Hepatocyte (in vitro differentiated cells): Measurements from ENCODE around the gene MRGPRE. TPM values are rescaled to one million over a fixed set of nuclear protein-coding genes. Genes with fewer than 3 reads are reported as not detected.

Experiments used
- DNase-seq: peaks from one replicate; pipeline ENCODE4 v3.0.0-alpha.2; 2016; ENCODE audit warnings: low spot score
- H2AFZ ChIP-seq: fragments of 200-600 bp; sonication (generic); 2 replicates; pipeline ENCODE4 v1.6.0; 2016; ENCODE audit warnings: antibody characterized with exemption, mild to moderate bottlenecking
- H3K27ac ChIP-seq: fragments of 200-600 bp; sonication (generic); 2 replicates; pipeline ENCODE4 v1.5.1; 2016; ENCODE audit warnings: mild to moderate bottlenecking
- H3K27me3 ChIP-seq: fragments of 200-600 bp; sonication (generic); 2 replicates; pipeline ENCODE4 v1.6.1; 2016
- H3K36me3 ChIP-seq: fragments of 200-600 bp; sonication (generic); replicated peaks from 2 replicates; pipeline ENCODE4 v1.5.1; 2016; ENCODE audit warnings: low read depth; ENCODE audit not compliant: insufficient read depth
- H3K4me1 ChIP-seq: fragments of 200-600 bp; sonication (generic); 2 replicates; pipeline ENCODE4 v1.5.1; 2016; ENCODE audit warnings: mild to moderate bottlenecking, moderate library complexity; ENCODE audit not compliant: insufficient read depth
- H3K4me2 ChIP-seq: fragments of 200-600 bp; sonication (generic); 2 replicates; pipeline ENCODE4 v1.6.0; 2016
- H3K4me3 ChIP-seq: fragments of 200-600 bp; sonication (generic); 2 replicates; pipeline ENCODE4 v1.5.1; 2016; ENCODE audit warnings: mild to moderate bottlenecking
- H3K79me2 ChIP-seq: fragments of 200-600 bp; sonication (generic); 2 replicates; pipeline ENCODE4 v1.6.0; 2017; ENCODE audit warnings: mild to moderate bottlenecking
- H3K9me2 ChIP-seq: fragments of 200-600 bp; sonication (generic); replicated peaks from 2 replicates; pipeline ENCODE4 v1.6.0; 2017; ENCODE audit warnings: mild to moderate bottlenecking; ENCODE audit not compliant: insufficient read depth
- H3K9me3 ChIP-seq: fragments of 200-600 bp; sonication (generic); 2 replicates; pipeline ENCODE4 v1.5.1; 2016; ENCODE audit warnings: low read depth, mild to moderate bottlenecking
- H4K20me1 ChIP-seq: fragments of 200-600 bp; sonication (generic); 2 replicates; pipeline ENCODE4 v1.6.0; 2016; ENCODE audit warnings: mild to moderate bottlenecking; ENCODE audit not compliant: insufficient read depth, poor library complexity, severe bottlenecking
- CTCF ChIP-seq: fragments of 200-600 bp; sonication (generic); IDR thresholded peaks from 2 replicates; pipeline ENCODE4 v1.5.1; 2016; ENCODE audit warnings: antibody characterized with exemption, mild to moderate bottlenecking; ENCODE audit not compliant: poor library complexity
- EZH2 ChIP-seq: fragments of 200-600 bp; sonication (generic); IDR thresholded peaks from 2 replicates; pipeline ENCODE4 v1.6.1; 2016; ENCODE audit warnings: antibody characterized with exemption, mild to moderate bottlenecking, borderline replicate concordance
- EZH2phosphoT487 ChIP-seq: fragments of 200-600 bp; sonication (generic); IDR thresholded peaks from one replicate; pipeline ENCODE4 v1.6.1; 2018; ENCODE audit warnings: antibody characterized with exemption, mild to moderate bottlenecking, low read depth, moderate library complexity; ENCODE audit not compliant: unreplicated experiment, severe bottlenecking
- WGBS: methylation state at CpG from one replicate; pipeline ENCODE4 v1.1.6; 2016; ENCODE audit warnings: low lambda C conversion rate; ENCODE audit errors: missing lambda C conversion rate; 5-methylcytosine and 5-hydroxymethylcytosine counted together
- polyA plus RNA-seq: library from polyadenylated mRNA; unstranded; fragments of >200 nt; fragmentation: Nextera tagmentation; extraction: Ambion mirVana; gene quantifications from 2 replicates; pipeline ENCODE4 v1.2.1, GENCODE V29; 2016
- total RNA-seq: library from RNA; depleted of rRNA; stranded (reverse); fragments of >200 nt; gene quantifications from 2 replicates; pipeline ENCODE4 v1.2.3, GENCODE V29; 2014

Gene MRGPRE
- total and polyA plus RNA-seq, 2 experiments from 2014 or later: not detected

DNA sequence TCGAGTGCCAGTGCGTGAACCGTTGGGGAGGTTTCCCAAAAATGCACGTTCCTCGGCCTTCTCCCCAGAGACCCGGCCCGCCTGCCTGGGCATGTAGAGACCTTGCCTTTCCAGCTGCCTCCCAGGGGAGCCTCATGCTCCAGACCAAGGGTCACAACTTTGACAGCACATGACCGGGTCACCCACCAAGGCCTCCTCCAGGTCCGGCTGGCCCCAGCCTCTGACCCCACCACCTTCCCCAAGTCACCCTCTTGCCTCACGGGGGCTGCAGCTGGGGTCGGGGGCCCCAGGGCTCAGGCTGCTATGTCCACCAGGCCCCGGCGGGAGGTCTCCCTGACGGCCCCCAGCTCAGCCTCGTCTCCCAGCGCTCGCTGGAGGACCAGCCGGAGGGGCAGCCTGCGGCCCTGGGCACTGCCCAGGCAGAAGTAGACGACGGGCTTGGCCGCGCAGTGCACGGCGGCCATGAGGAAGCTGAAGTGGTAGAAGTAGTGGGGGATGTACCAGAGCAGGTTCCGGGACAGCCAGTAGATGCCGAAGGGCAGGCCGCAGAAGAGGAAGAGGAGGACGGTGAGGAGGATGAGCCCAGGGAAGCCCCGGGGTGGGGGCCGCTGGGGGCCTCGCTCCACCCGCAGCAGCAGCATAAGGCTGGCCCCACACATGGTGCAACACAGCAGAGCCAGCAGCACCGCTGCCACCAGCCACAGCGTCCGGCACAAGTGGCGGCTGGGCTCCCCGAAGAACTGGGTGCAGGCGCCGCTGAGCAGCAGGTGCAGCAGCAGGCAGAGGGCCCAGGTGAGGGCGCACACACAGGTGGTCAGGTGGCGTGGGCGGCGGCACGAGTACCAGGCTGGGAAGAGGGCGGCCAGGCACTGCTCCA is 4.4 kb downstream of the MRGPRE start:
- Histone ChIP-seq H3K9me2 (no peaks in the 10 kb centered on the region), H3K27me3 (no peaks in the 10 kb centered on the region), H3K4me3 (no peak overlapping the region), H2AFZ (no peak overlapping the region), H3K27ac (no peak overlapping the region), H3K79me2 (no peaks in the 10 kb centered on the region), H4K20me1 (no peaks in the 10 kb centered on the region), H3K4me2 (no peak overlapping the region), H3K36me3 (no peaks in the 10 kb centered on the region), H3K4me1 (no peaks in the 10 kb centered on the region), H3K9me3 (no peaks in the 10 kb centered on the region)
- TF ChIP-seq CTCF (no peak), EZH2 (no peak)
- no peak for DNase-seq
- 90% methylated on average over 46 of the region's 46 CpGs for WGBS

DNA sequence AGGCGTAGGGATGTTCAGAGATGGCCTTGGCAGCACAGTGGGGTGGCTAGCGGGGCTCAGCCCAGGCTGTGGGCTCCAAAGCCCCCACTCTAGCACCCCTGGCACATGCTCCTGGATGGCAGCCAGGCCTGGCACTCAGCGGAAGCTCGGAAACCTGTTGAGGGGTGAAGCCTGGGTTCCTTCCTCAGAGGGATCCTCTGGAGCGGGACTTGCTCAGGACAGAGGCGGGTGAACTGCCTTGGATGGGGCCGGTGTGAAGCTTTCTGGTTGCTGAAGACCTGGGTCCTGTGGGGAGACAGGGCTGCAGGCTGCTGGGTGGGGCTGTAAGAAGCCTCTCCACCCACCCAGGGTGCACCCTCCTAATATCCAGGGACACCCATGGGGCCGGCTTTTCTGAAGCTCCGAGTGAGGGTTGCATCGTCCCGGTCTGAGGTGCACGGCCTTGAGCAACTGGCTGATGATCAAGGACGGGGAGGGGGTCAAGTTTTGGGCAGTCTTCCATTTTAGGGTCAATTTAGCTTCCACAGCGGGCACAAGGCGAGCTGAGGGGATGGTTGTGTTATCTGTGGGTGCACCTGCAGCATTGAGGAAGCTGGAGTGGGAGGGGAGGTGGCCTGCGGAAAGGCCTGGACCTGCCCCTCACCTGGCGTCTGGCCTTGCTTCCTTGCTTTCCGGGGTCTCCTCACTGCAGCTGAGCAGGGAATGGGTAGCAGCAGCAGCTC is 5.2 kb downstream of the MRGPRE start:
- Histone ChIP-seq H3K4me3 (no peak overlapping the region), H3K27ac (no peak overlapping the region), H3K36me3 (no peaks in the 10 kb centered on the region), H3K4me1 (no peaks in the 10 kb centered on the region), H4K20me1 (no peaks in the 10 kb centered on the region), H3K9me2 (no peaks in the 10 kb centered on the region), H3K79me2 (no peaks in the 10 kb centered on the region), H3K27me3 (no peaks in the 10 kb centered on the region), H3K4me2 (no peak overlapping the region), H3K9me3 (no peaks in the 10 kb centered on the region), H2AFZ (no peak overlapping the region)
- 96% methylated on average over 18 of the region's 18 CpGs for WGBS
- no peak for TF ChIP-seq EZH2
- no peak for DNase-seq

DNA sequence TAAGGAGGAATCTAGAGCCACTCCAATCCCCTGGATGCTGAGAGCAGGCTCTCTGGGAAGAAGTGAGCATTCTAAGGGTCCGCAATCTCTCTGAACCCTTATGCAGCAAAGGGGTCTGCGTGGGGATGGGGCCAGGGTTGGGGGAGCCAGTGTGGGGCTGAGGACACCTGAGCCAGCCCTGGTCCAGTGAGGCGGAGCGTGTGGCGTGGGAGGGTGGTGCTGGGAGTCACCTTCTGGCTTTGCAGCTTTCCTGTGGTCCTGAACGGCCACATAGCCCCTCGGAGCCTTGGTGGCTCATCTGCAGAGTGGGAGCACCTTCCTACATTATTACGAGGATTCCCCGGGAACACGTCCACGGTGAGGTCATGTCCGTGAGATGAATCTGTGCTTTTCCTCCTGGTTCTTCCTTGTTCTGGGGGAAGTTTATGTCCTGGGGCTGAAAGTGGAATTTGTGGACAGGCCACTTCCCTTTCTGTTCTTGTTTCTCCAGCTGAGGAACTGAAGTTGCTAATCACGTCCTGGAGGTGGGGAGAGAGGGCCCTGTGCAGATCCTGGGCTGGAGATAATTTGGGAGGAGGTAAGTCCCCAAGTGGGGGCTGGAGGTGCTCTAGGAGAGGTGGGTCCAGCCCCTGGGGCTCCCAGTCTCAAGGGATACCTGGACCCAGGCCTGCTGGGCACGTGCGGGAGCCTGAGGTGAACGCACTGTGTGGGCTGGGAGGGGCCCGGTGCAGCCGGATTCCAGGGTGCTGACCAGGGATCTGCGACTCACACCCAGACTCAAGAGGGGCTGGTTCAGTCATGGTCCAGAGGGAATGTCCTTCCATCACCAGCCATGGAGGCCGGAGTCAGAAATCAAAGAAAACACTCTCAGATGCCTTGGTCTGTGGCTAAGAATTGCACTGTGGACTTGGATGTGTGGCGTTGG is 6.1 kb downstream of the MRGPRE start:
- Histone ChIP-seq H3K9me3 (no peaks in the 10 kb centered on the region), H4K20me1 (no peaks in the 10 kb centered on the region), H3K9me2 (no peaks in the 10 kb centered on the region), H3K79me2 (no peaks in the 10 kb centered on the region), H3K27me3 (no peaks in the 10 kb centered on the region), H3K4me1 (no peaks in the 10 kb centered on the region), H3K4me3 (no peak overlapping the region), H3K27ac (no peak overlapping the region), H3K36me3 (no peaks in the 10 kb centered on the region), H3K4me2 (no peak overlapping the region), H2AFZ (no peak overlapping the region)
- WGBS: 86% methylated on average over 18 of the region's 21 CpGs
- TF ChIP-seq CTCF: no peak
- no peak for TF ChIP-seq EZH2phosphoT487
- TF ChIP-seq EZH2: no peak
- DNase-seq: no peak
